Body of pancreas (tissue), 4 donors: ENCODE measurements around the gene CLPSL1.

Source experiments
- CTCF ChIP-seq, 7 experiments: fragments of 450-650 bp in 4 of 7; fragments of 200-600 bp in 3 of 7; sonication (generic) in 3 of 7; IDR thresholded peaks; one replicate each; pipeline ENCODE4 v1.5.1; 2016 to 2019; ENCODE audit warnings: antibody characterized with exemption in 7 of 7
- POLR2A ChIP-seq, 3 donors: fragments of 450-650 bp; IDR thresholded peaks; one replicate each; pipeline ENCODE4 v1.6.1; 2016; ENCODE audit warnings: antibody characterized with exemption in 3 of 3, mild to moderate bottlenecking in 2 of 3

GRCh38 chr6:35808688-35809087 is 27.9 kb downstream of the CLPSL1 start:
- TF ChIP-seq CTCF (IDR thresholded peaks at IDR 0.05): no peak
- TF ChIP-seq POLR2A (IDR thresholded peaks at IDR 0.05): no peak
